ENCODE data around the gene OR51G2. TPM values are rescaled to one million over a fixed set of nuclear protein-coding genes. Genes with fewer than 3 reads are reported as not detected.

Gene OR51G2
- total RNA-seq, 1 experiment from 2014 or later: not detected

GRCh38 chr11:4932751-4933150, 13.6 kb upstream of the OR51G2 start:
- Histone ChIP-seq H3K4me1 (ENCODE audit: insufficient read depth, low read length, poor library complexity, severe bottlenecking) (no peaks in the 10 kb centered on the region), H3K27ac (ENCODE audit: low read depth, low read length, poor library complexity, severe bottlenecking) (no peak overlapping the region), H3K4me3 (ENCODE audit: low read depth, low read length, poor library complexity, severe bottlenecking) (no peak overlapping the region), H3K36me3 (ENCODE audit: insufficient read depth, low read length, poor library complexity, severe bottlenecking) (no peaks in the 10 kb centered on the region), H3K9me3 (ENCODE audit: low read depth, low read length, poor library complexity, severe bottlenecking) (no peaks in the 10 kb centered on the region), H3K27me3 (replicated peaks; ENCODE audit: insufficient read depth, low read depth, low read length, poor library complexity) (no peaks in the 10 kb centered on the region)
- DNase-seq (ENCODE audit: low spot score): no peak
- ChIA-PET POLR2A (ENCODE audit: low non-redundant PET) (no interaction called here), CTCF (no interaction called here)
- no peak for TF ChIP-seq CTCF (conservative IDR thresholded peaks at IDR 0.05; ENCODE audit: low read depth, low read length)
- TF ChIP-seq EZH2 (IDR thresholded peaks at IDR 0.05; ENCODE audit: borderline replicate concordance, low read depth, low read length, poor library complexity, severe bottlenecking): no peak
- intact Hi-C loops (cut with micrococcal nuclease; ENCODE audit: unreplicated experiment): loop anchor here (5.0 kb wide), 1 partner anchor 45 kb away; no protein-coding TSS in a partner anchor
- BruUV-seq (replicated peaks): no TSS peak

GRCh38 chr11:4926608-4927007, 7.5 kb upstream of the OR51G2 start:
- H3K36me3 ChIP-seq (ENCODE audit: insufficient read depth, low read length, poor library complexity, severe bottlenecking): no peaks in the 10 kb centered on the region
- no peak overlapping the region for H3K27ac ChIP-seq (ENCODE audit: low read depth, low read length, poor library complexity, severe bottlenecking)
- CTCF ChIA-PET: no interaction called here
- H3K4me3 ChIP-seq (ENCODE audit: low read depth, low read length, poor library complexity, severe bottlenecking): no peak overlapping the region
- intact Hi-C loops (cut with micrococcal nuclease; ENCODE audit: unreplicated experiment): no loop called here
- no TSS peak for BruUV-seq (replicated peaks)
- TF ChIP-seq CTCF (conservative IDR thresholded peaks at IDR 0.05; ENCODE audit: low read depth, low read length): no peak
- no peak for DNase-seq (ENCODE audit: low spot score)
- H3K27me3 ChIP-seq (replicated peaks; ENCODE audit: insufficient read depth, low read depth, low read length, poor library complexity): no peaks in the 10 kb centered on the region
- POLR2A ChIA-PET (ENCODE audit: low non-redundant PET): no interaction called here
- no peaks in the 10 kb centered on the region for H3K4me1 ChIP-seq (ENCODE audit: insufficient read depth, low read length, poor library complexity, severe bottlenecking)
- H3K9me3 ChIP-seq (ENCODE audit: low read depth, low read length, poor library complexity, severe bottlenecking): no peaks in the 10 kb centered on the region

GRCh38 chr11:4924239-4924638, 5.1 kb upstream of the OR51G2 start, which contains the start of gene OR51G1:
OR51G1 (minus strand) TSS chr11:4924339; CDS start chr11:4924339, 0 bp downstream.
- TF ChIP-seq EZH2 (IDR thresholded peaks at IDR 0.05; ENCODE audit: borderline replicate concordance, low read depth, low read length, poor library complexity, severe bottlenecking) (no peak), CTCF (conservative IDR thresholded peaks at IDR 0.05; ENCODE audit: low read depth, low read length) (no peak)
- Histone ChIP-seq H3K9me3 (ENCODE audit: low read depth, low read length, poor library complexity, severe bottlenecking) (no peaks in the 10 kb centered on the region), H3K27ac (ENCODE audit: low read depth, low read length, poor library complexity, severe bottlenecking) (no peak within 1 kb of the TSS), H3K4me3 (ENCODE audit: low read depth, low read length, poor library complexity, severe bottlenecking) (no peak within 1 kb of the TSS), H3K27me3 (replicated peaks; ENCODE audit: insufficient read depth, low read depth, low read length, poor library complexity) (no peaks in the 10 kb centered on the region), H3K4me1 (ENCODE audit: insufficient read depth, low read length, poor library complexity, severe bottlenecking) (no peaks in the 10 kb centered on the region), H3K36me3 (ENCODE audit: insufficient read depth, low read length, poor library complexity, severe bottlenecking) (no peaks in the 10 kb centered on the region)
- POLR2A ChIA-PET (ENCODE audit: low non-redundant PET): no interaction called here
- BruUV-seq (replicated peaks): no TSS peak
- intact Hi-C loops (cut with micrococcal nuclease; ENCODE audit: unreplicated experiment): no loop called here
- DNase-seq (ENCODE audit: low spot score): no peak
- CTCF ChIA-PET: no interaction called here

All from A673 (cell line).